Measurements from ENCODE around the gene ELL2.

The ELL2 gene

GRCh38 chr5:95983509-95983908 is 21.9 kb upstream of the ELL2 start:
- DNase-seq (ENCODE audit: low read depth in 1 of 2, low spot score in 1 of 2), result no peak

- no peak for DNase-seq (ENCODE audit: low read depth in 1 of 2, low spot score in 1 of 2)
Measured at GRCh38 chr5:95983080-95983479, 21.4 kb upstream of the ELL2 start.

DNA sequence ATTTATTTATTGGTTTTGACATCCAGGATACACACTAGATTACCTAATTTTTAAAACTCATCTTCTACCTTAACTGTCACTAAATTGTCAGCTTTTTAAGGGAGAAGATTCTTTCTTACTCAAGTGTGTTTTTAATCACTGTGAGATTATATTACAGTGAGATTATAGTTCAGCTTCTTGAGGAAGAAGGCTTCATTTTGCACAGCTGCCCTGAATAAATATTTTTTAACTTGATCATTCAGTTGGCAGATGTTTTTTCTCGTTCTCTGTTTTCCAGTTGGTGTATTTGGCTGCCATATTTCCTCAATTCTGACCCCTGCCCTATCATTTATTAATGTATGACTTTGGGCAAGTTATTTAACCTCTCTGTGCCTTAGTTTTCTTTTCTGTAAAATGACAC is 15.0 kb upstream of the ELL2 start:
- DNase-seq (ENCODE audit: low read depth in 1 of 2, low spot score in 1 of 2), result no peak

DNA sequence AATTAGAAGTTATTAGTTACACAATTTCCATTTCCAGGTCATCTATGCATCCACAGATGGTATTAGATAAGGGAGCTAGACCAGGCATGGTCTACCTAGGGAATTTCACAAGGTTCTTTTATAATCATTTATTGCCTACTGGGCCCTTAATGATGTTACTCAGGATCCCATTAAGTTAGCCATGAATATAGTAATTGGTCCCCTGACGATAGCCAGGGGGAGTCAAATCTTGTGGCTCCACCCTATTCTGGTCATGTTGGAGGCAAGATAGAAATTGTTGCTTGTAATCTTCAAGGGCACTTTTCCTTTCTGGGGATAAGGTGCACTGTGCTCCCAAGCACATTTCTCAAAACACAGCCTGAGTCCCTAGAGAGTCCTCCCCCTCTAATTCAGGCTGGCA is 14.1 kb upstream of the ELL2 start:
- DNase-seq (ENCODE audit: low read depth in 1 of 2, low spot score in 1 of 2), result no peak

- no peak for DNase-seq (ENCODE audit: low read depth in 1 of 2, low spot score in 1 of 2)
Measured at GRCh38 chr5:95973793-95974325, 12.2 kb upstream of the ELL2 start.

GRCh38 chr5:95972196-95972595 is 10.5 kb upstream of the ELL2 start:
- DNase-seq (ENCODE audit: low read depth in 1 of 2, low spot score in 1 of 2), result no peak

DNA sequence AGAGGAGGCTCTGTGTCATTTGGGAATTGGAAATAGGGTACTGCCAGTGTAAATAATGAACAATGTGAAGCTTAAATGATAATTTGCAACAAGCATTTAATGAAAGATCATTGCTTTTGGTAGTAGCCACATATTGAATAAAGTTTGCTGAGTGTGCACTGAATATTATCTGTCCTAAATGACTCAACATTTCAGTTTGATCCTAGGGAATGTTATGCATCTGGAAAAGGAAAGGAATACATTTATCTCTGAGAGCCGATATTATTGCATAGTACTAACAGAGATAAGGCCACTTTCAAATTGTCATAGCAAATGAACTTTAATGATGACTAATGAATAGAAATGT is 8.7 kb upstream of the ELL2 start:
- DNase-seq (ENCODE audit: low read depth in 1 of 2, low spot score in 1 of 2), result no peak

DNA sequence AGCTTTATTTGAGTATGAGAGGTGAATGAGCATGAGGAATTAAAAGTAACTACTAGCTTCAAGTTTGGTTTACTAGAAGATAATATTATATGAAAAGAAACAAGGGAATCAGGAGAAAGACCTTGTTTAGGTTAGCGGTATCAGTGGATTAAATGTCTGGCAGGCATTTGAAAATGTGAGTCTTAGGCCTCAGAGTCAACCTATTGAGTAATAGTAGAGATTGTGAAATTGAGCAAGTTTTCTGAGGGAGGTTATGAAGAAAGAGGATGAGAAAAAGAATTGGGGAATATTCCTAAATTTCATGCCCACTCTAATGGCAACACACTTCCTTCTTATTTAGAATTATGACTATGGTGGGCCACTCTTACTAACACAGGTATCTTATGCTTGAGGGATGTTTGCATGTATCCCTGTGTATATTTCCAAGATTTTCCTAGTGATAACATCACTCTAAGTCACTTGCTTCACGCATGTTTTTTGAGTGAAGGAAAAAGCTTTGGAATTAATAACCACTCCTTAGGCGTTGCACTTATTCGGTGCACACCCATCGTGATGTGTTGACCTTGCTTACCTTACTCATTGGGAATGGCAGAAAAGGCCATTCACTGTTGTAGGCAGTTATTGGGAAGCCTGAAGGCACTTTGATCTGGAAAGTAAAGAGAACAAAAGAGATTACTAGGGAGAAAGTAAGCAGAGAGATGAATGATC is 8.2 kb upstream of the ELL2 start:
- no peak for DNase-seq (ENCODE audit: low read depth in 1 of 2, low spot score in 1 of 2)

DNA sequence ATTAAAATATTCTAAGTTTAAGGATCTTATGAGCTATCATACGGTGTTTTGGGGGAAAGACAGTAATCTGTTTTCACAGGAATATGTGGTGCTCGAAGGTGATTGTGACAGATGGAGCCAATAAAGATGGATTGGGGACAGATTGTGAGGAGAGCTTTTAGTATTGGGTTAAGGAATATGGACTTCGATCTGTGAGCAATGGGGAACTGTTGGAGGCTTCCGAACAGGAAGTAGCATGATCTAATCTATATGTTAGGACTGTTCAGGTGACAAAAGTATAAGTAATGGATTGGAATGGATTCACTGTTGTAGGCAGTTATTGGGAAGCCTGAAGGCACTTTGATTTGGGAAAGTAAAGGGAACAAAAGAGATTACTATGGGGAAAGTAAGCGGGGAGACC is 7.4 kb upstream of the ELL2 start:
- no peak for DNase-seq (ENCODE audit: low read depth in 1 of 2, low spot score in 1 of 2)

GRCh38 chr5:95967236-95967635 is 5.6 kb upstream of the ELL2 start:
- no peak for DNase-seq (ENCODE audit: low read depth in 1 of 2, low spot score in 1 of 2)

- no peak for DNase-seq (ENCODE audit: low read depth in 1 of 2, low spot score in 1 of 2)
Measured at GRCh38 chr5:95966005-95966404, 4.4 kb upstream of the ELL2 start.

- DNase-seq (ENCODE audit: low read depth in 1 of 2, low spot score in 1 of 2), result no peak
Measured at GRCh38 chr5:95963650-95964410, 2.2 kb upstream of the ELL2 start.

DNA sequence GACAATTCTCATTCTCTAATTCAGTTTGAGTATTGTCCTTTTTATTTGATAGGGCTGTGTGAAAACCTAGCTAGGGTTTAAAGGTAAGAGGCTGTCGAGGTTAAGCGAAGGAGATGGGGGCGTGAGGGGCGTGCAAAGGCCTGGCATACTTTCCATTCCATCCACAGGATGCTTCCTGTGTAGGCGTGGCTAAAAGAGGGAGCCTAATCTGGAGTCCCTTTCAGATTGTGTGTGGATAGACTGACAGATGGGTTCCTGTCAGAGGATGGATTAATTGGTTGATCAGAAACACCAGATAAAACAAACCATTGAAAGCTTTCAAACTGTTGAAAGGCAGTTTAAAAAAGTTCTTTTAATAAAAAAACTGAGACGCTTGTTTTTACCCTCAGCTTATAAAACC is 1.1 kb upstream of the ELL2 start:
- DNase-seq (ENCODE audit: low read depth in 1 of 2, low spot score in 1 of 2), result no peak

DNA sequence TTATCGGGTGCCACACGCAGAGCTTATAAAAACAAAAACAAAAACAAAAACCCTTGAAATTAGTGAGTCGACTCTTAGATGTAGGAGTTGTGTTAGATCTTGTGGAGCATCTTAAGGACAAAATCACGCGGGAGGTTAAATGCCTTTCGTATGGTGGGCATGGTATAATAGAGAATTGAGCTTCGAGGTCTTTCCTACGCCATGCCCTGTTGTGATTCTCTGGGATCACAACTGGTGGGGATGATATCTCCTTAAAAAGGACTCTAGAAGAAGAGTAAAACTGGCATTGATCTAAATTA is 773 bp upstream of the ELL2 start:
- no peak for DNase-seq (ENCODE audit: low read depth in 1 of 2, low spot score in 1 of 2)

DNA sequence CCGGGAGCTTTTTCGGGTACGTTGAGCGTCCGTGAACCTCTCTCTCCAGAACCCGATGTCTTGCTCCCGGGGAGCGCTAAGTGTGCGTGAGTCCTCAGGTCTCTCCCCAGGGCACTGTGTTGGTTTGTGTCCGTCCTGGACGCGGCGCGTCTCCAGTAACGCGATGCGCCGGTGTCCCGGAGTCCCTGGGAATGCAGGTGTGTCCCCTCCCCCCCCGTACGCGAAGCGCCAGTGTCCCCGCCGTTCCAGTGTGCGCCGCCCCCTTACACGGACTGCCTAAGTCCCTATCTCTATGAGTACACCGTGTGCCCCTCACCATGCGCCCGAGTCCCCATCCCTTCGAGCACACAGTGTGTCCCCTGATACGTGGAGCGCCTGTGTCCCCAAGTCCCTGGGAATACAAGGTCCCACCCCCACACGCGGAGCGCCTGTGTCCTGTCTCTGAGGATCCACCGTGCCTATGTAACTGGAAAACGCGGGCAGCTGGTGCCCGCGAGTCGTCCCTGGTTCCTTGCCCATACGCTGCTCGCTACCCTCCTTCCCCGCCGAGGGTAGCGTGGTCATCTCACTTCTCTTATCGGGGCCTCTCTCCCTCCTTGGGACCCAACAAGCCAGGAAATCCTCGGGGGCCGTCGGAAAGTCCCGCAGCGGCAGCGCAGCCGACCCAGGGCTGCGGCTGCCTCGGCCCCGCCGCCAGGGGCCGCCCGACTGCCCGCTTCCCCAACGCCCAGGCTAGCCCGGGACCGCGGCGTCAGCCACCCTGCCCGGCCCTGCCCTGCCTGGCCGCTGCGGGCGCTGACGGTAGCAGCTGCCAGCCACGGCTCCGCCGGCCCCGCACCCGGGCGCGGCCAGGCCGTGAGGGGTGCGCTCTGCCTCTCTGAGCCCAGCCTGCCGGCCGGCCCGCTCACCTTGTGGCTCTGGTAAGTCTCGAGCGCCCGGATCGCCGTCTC is 709 bp downstream of the ELL2 start:
- DNase-seq (ENCODE audit: low read depth in 1 of 2, low spot score in 1 of 2), result peak; percentile 58 to 65

- no peak for DNase-seq (ENCODE audit: low read depth in 1 of 2, low spot score in 1 of 2)
Measured at GRCh38 chr5:95959888-95960666, 1.6 kb downstream of the ELL2 start.

- no peak for DNase-seq (ENCODE audit: low read depth in 1 of 2, low spot score in 1 of 2)
Measured at GRCh38 chr5:95959051-95959887, 2.4 kb downstream of the ELL2 start.

- DNase-seq (ENCODE audit: low read depth in 1 of 2, low spot score in 1 of 2), result no peak
Measured at GRCh38 chr5:95958310-95959014, 3.2 kb downstream of the ELL2 start.

DNA sequence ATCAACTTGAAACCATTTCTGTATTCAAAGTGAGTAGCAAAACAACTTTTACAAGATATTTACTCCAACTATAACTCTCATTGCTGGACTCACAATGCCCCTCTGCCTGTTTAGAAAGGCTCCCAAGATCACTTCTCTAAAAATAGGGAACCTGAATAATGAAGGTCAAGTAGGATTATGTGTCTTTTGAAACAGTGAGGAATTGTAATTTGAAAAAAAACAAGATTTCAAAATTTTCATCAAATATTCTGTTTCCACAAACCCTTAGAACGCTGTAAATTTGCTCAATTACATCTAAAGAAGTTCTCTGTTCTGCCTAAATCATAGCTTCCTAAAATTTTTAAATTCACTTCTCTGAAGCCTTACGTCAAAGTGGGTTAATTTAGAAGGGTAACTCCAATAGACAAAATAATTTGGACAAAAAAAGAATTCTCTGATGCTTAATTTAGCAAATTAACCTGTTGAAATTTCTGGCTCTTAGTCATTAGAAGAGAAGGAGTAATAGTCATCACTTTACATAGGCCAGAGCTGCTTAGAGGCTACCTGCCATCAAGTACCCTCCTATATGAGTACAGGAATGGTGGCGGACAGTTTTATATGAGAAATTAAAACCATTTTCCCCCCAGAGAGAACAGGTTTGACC is 4.0 kb downstream of the ELL2 start:
- DNase-seq (ENCODE audit: low read depth in 1 of 2, low spot score in 1 of 2), result no peak

Data from activated CD4-positive, alpha-beta T cell treated with anti-CD3 and anti-CD28 coated beads, Interleukin-2, amount 50 U/mL, for 24 hours (primary cell).